CD4-positive, alpha-beta T cell treated with Interferon alpha-2 for 1 hour (primary cell): ENCODE measurements around the gene CFAP20DC.
"Not testable (repeated sequence)": the region's sequence is repeated elsewhere in the genome, so short reads cannot be mapped to it uniquely, and the experiment has no call there.

Experiments
- DNase-seq, 2 donors: peaks; one replicate each; pipeline ENCODE4 v3.0.0-alpha.2; 2020 to 2022

Gene CFAP20DC

DNA sequence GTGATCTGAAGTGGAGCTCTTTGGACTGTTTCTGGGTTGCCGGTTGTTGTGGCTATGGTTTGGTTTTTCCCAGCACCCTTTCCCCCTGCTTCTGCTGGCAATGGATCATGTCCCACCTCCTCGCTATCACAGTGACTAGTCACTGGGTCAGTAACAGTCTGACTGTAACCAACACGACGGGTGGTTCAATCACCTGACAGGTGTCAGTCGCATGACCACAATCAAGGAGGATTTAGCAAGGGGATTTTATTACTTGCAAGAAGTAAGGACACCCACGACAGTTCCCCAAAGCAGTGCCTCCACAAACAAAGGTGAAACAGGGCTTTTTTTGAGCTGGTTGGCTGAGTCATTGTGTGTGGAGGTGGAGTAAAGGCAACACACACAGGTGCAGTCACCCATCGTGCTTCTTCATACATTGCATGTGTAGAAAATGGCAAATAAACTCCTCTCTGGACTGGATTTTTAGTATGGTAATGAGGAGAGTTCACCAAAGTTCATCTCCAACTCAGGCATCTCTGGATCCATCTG lies 324.4 kb downstream of the CFAP20DC start:
- DNase-seq, result no peak

DNA sequence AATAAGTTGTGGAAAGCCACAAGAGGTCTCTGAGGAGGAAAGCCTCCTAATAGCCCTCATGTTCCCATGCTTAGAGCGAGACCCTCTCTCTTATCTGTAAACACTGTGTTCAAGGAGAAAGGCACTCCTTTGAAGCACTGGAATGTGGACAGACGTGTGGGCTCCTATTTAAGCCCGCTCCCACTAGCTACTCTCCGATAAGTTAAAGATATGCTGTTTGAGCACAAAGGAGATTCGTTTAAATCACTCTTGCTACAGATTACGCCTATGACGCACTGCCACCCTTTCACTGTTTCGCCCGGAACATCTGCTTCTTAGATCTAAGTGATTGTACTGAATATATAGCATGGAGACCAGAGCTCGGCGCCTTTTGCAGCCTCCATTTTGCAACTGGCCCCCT lies 325.5 kb downstream of the CFAP20DC start:
- DNase-seq, result no peak

DNA sequence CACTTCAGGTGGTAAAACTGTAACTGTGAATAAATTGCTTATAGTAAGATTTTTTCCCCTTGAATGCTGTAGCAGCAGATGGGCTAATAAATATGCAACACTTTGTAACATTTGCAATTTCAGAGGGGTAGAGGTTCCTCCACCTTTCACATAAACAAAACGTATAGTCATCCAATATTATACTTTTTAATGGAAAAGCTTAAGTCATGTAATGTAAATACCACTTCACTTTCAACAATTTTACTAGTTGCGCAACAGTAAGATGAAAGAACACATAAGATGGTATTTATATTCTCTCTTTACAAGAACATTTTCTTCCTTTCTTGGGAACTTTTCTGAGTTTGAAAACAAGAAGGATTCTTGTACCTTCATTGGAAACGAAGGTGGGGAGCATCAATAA lies 326.7 kb downstream of the CFAP20DC start:
- DNase-seq, result no peak

DNA sequence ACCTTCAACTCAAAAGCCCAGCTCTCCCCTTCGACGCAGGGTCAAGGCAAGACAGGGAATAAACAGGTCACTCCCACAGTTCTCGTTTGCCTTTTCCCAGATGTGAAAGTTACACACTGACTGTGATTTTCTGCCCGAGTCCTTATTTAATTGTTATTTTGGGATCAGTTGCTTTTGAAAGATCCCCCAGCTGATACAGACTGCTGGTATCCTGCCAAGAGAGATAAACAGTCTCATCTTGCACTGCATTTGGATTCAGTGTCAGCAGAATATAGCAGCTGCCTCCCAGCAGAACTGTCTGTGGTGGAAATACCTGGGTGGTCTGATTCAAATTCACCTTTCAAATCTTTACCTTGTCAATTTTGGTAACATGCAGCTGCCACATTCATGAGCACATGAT lies 327.3 kb downstream of the CFAP20DC start:
- DNase-seq, result no peak

DNA sequence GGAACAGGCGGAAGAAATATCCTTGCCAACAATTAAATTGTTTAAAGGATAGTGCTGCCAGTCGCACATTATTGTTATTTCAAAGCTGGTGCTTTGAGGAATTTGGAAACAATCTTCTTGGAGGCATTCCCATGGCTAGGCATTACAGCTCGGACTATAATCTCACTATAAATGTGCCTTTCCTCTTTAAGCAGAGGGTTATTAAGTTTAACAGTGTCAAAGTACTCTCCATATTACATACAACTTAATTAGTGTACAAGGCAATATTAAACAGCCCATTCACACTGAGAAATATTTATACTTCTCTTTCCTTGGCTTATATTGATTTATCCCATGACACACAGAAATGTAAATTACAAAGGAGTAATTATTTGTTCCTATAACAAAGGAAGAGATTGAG lies 329.3 kb downstream of the CFAP20DC start:
- no peak for DNase-seq

DNA sequence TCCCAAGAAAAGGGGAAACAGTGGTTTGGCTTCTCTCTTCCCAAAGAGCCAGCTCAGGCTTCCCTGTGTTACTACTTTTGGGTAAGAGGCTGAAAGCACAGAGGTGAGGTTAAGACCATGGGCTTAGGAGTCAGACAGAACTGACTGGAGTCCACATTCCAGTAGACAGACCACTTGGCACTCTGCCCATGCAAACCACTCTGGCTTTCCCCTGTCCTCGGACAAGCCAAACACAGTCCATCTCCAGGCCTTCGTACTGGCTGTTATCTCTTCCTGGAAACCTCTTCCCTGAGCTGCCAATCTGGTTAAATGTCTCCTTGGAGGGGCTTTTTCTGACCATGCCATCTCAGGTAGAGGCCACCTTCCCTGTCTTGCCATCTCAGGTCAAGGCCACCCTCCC lies 330.1 kb downstream of the CFAP20DC start:
- no peak for DNase-seq

DNA sequence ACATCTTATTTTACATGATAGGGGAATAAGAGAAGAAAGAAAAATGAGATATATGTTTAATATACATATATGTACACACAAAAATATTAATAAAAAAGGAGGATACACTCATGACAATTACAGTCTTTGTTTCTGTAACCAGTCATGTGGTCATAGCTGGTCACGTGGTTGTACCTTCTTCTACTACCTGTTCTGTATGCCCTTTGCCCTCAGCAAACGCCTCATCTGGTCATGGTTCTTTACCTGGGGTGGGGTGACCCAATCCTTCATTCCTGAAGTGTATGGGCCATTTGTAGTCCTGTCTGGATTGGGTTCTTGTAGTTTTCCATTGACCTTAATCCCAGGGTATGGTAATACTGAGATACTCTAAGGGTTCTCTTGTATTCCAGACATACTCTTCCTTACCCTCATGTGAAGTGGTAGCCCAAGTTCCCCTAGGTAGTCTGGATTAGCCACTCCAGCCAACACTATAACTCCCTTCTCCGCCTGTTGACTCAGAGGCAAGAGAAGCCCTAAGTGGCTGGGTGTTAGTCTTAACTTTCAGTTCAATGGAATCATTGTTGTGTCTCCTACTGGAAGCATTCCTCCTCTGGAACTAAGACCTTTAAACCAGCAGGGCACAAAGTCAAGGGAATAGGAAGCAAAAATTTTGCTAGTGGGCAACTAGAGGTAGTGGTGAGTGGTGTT lies 336.0 kb downstream of the CFAP20DC start:
- no peak for DNase-seq

DNA sequence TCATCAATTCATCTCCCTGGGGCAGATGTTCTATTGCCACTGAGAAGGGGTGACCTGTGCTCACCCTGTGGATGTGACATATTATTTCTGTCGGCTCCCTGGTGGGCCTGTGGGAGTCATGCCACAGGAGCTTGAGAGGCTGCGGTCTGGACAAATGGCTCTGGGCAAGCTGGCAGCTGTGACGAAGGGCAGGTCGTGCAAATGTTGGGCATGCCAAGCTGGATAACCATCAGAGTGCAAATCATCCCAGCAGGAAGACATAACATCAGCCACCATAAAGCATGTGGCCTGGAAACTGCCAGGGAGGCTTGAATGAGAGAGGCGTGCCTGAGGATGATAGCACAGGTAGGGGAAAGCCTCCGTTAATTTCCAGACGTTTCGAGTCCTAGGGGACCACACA lies 338.0 kb downstream of the CFAP20DC start:
- DNase-seq, result no peak

DNA sequence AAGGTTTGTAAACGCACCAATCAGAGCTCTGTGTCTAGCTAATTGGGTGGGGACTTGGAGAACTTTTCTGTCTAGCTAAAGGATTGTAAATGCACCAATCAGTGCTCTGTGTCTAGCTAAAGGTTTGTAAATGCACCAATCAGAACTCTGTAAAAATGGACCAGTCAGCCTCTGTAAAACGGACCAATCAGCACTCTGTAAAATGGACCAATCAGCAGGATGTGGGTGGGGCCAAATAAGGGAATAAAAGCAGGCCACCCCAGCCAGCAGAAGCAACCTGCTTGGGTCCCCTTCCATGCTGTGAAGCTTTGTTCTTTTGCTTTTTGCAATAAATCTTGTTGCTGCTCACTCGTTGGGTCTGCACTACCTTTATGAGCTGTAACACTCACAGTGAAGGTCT lies 340.8 kb downstream of the CFAP20DC start:
- not testable (repeated sequence) for DNase-seq

DNA sequence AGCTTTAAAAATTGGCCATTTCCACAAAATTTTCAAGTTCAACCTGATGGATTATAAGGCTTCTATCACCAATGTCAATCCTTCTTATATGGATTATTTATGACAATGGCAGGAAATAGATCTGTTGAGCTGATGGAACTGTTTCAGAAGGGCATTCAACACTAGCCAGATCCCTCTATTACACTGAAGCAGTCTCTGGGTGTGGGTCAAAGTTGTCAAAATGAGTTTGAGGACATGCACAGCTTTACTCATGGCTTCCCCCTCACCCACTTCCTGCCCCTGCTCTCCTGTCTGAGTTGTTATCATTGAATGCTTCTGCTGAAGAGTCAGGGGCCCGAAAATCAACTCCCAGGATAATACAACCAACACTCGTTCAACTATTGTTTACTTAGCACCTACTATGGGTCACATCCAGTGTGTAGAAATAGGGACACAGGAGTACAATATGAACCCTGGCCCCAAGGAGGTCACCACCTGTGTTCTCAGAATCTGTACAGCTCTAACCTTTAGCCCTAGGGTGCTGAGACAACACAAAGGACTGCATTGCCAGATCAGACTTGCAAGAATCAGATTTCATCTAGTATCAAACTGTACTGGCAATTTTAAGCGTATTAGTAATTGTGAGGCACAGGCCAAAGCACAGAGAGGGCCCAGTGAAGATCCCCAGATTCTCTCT lies 341.6 kb downstream of the CFAP20DC start:
- DNase-seq, result no peak

DNA sequence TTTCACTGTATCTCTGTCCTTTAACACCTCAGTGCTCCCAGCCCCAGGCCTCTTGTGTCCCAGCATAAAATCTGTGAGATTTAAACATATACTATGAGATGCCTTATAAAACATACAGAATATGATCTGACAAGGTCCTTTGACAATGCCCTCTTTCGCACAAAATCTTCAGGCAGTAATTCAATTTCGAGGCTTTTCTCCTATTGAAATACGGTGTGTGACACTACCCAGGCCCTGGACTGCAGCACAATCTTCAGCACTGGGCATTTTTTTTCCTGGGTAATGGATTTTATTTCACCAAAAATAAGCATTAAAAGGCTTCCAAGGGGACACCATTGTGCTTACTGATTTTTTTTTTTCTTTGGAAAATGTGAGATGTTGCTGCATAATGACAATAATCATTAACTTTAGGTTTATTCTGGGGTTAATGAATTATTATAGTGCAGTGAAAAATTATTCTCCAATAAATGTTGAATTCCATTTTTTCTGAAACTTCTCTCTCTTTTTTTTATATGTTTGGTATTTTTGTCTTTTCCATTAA lies 342.4 kb downstream of the CFAP20DC start:
- DNase-seq, result no peak

DNA sequence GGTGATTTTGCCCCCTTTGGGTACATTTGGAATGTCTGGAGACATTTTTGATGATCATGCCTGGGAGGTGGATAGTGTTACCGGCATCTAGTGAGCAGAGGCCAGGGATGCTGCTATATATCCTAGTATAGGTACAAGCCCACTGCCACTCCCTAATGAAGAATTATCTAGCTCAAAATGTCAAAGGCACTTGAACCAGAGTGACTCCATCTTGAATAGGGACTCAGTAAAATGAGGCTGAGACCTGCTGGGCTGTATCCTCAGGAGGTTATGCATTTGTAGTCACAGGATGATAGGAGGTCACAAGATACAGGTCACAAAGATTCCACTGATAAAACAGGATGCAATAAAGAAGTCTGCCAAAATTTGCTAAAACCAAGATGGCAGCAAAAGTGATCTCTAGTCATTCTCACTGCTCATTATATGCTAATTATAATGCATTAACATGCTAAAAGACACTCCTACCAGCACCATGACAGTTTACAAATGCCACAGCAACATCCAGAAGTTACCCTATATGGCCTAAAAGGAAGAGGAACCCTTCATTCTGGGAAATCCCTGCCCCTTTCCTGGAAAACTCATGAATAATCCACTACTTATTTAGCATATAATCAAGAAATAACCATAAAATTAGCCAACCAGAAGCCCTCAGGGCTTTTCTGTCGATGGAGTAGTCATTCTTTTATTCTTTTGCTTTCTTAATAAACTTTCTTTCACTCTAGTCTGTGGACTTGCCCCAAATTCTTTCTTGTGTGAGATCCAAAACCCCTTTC lies 343.2 kb downstream of the CFAP20DC start:
- DNase-seq, result no peak

DNA sequence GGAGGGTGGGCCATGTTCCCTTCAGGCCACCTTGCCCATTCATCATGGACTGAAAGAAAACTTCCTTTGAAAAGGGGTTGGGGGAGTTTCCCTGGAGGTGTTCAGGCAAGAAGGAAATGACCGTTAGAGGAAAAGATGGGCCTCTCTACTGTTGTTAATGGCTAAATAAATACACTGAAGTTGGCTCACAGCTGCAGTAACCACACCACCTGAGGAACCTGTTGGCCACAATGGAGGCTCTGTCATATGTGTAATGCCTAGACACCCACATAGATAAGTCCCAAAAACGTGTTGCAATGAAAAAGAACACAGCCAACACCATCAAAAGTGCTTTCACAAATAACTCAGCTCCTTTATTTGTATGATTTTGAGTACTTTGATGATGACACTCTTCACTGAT lies 345.1 kb downstream of the CFAP20DC start:
- DNase-seq, result no peak

DNA sequence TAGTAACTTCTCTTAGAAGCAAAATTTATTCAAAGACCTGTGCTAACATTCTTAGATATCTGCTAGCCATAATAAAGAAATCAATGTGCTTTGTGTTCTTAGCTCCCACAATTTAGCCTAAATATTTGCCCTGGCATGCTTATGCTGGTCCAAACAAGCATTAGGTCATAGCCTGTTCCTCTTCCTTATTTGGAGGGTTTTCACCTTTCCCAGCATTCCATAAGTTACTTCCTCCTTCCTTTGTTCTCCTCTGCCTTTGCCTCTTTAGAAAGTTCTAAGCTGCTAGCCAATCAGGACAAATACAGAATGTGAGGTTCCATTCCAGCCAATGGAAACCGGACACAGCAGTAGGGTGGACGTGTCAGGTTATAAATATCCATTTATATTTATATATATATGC lies 345.5 kb downstream of the CFAP20DC start:
- not testable (repeated sequence) for DNase-seq

DNA sequence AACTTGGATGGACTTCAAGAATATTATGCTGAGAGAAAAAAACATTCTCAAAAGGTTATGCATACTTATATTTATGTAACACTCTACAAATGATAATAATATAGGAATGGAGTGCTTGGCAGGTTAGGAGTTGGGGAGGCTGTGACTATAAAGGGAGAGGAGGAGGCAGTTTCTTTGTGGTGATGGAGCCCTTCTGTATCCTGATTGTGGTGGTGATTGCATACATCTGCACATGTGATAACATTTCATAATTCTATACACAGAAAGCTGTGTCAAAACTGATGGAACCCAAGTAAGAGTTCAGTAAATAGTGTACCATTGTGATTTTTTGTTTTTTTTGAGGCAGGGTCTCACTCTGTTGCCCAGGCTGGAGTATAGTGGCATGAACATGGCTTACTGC lies 351.6 kb downstream of the CFAP20DC start:
- no peak for DNase-seq

DNA sequence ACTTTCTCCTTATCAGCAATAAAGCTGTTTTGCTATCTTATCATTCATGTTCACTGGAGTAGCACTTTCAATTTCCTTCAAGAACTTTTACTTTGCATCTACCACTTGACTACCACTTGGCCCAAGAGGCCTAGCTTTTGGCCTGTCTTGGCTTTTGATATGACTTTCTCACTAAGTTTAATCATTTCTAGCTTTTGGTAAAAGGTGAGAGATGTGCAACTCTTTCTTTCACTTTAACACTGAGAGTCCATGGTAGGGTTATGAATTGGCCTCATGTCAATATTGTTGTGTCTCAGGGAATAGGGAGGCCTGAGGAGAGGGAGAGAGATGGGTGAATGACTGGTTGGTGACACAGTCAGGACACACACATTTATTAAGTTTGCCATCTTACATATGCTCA lies 352.3 kb downstream of the CFAP20DC start:
- no peak for DNase-seq

DNA sequence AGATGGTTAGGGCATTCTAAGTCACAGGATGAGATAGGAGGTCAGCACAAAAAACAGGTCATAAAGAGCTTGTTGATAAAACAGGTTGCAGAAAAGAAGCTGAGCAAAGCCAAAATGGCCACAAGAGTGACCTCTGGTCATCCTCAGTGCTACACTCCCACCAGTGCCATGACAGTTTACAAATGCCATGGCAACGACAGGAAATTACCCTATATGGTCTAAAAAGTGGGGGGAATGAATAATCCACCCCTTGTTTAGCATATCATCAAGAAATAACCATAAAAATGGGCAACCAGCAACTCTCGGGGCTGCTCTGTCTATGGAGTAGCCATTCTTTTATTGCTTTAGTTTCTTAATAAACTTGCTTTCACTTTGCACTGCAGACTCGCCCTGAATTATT lies 353.0 kb downstream of the CFAP20DC start:
- not testable (repeated sequence) for DNase-seq

DNA sequence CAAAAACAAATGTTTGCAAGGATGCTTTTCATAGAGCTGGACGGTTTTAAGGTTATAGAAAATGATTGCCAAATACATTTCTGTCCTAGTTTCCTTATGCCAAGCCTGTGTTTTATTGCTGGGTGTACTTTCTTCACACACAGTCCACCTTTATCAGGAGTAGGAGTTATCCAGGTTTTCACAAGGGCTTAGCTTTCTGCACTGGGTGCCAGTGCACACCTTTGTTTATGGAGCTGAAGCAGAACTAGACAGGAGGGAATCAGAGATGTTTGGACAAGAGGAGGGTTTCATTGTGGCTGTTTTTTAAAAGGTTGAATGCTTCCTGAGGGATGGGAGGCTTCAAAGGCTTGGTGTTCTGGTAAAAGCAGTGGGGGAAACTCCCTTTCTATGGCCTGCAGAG lies 353.7 kb downstream of the CFAP20DC start:
- no peak for DNase-seq

DNA sequence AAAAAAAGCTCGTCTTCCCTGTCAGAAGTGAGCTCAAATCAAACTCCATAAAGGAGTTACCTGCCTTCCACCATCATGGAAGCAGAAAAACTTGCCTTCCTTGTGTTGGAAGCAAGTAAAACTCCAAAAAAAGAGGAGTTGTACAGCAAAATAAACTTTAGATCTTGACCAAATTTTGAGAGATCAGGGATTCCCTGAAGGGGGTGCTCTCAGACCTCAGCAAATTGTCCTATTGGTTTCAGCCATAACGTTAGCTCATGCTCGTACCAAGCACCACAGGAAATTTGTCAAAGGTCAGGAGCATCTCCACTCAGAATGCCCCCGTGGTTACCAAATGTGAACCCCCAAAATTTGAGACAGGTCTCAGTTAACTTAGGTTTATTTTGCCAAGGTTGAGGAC lies 354.5 kb downstream of the CFAP20DC start:
- DNase-seq, result not testable (repeated sequence)

DNA sequence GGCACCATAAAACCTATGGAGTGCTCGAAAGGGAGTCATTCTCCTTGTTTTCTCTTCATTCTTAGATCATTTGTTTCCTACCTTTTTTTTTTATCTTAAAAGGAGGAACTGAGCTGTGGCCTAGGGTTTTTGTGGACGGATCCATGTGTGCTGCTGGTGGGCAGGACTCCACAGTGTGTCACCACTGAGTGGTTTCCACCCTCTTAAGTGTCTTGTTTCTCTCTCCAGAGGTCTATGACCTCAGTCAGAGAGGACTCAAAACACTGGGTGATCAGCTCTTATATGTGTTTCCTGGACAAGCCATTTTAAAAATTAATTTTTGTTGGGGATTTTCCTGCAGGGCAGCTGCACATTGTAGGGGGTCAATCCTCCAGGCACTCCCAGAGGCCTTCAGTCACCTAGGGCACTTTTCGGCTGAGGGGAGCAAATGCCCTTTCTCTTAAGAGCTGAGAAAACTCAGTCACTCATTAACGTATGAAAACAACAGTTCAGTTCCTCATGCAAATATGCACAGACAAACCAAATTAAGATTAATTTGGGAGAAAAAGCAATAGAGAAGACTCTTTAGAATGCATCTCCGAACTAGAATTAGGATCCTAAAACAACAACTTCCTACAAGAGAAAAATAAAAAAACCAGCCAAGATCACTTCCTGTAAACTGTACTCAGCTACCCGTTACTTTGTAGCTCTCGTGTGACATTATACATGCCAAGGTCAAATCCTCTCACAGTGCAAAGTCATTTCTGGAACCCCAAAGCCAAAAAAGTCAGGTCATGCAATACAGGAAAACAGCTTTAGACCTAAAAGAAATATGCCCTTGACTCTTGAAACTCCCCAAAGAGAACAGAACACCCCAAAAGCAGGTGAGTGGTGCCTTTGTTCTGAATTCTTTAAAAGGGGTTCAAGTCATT lies 355.6 kb downstream of the CFAP20DC start:
- no peak for DNase-seq

DNA sequence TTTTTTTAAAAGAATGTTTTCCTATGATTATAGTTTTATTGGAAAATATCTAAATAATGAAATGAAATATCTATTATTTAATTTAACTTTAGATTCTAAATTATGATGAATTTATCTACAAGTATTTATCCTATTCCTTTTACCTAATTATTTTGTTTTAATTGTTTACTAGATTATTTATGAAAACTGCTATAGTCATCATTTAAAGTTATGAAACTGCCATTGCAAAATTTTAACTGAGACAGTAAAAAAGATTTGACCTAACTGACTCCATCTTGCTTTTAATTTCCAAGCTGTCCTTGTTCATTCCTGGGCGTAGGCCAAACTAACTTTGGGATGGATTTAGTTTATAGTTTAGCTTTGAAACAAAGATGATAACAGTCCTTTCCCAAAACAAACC lies 357.3 kb downstream of the CFAP20DC start:
- DNase-seq, result no peak
